ENCODE results near the gene SETD6.

SETD6 gene

GRCh38 chr16:58503863-58504688 is 11.2 kb upstream of the SETD6 start:
- no peak for DNase-seq
- in situ Hi-C loops (cut with MboI; ENCODE audit: low pct_unique_long_range_greater_than_20kb, low sequenced_read_pairs) = no loop called here

DNA sequence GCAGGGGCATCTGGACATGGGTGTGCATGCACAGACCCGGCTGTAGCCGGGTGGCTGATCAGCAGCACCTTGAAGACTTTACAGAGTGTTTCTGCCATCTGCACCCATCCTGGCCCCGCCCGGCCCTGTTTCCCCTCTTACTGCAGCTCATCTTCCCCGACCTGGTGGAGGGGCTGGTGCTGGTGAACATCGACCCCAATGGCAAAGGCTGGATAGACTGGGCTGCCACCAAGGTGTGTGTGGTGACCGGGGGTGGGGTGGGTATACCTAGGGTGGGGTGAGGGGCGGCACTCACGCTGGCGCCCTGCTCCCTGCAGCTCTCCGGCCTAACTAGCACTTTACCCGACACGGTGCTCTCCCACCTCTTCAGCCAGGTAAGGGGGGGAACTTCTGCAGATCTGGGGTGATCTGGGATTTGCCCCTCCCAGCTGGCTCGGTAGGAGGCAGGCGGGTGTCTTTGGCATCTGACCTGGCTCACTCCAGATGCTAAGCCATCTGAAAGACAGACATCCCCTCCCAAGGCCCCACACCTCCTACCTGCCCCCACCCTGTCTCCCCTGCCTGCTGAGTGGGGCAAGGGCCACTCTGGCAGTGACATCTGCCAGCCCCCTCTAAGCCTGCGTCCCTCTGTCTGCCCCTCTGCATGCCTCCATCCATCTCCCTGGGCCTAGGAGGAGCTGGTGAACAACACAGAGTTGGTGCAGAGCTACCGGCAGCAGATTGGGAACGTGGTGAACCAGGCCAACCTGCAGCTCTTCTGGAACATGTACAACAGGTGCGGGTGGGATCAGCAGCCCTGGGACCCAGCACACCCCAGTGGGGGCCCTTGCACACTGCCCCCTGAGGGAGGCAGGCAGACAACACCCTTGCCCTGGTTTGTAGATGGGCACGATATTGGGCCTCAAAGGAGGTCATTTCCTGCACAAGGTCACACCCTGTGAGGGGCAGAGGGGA is 8.8 kb upstream of the SETD6 start:
- in situ Hi-C loops (cut with MboI; ENCODE audit: low pct_unique_long_range_greater_than_20kb, low sequenced_read_pairs) = no loop called here
- DNase-seq = no peak

- in situ Hi-C loops (cut with MboI; ENCODE audit: low pct_unique_long_range_greater_than_20kb, low sequenced_read_pairs) = no loop called here
Observed at GRCh38 chr16:58507195-58507962, 7.9 kb upstream of the SETD6 start.

DNA sequence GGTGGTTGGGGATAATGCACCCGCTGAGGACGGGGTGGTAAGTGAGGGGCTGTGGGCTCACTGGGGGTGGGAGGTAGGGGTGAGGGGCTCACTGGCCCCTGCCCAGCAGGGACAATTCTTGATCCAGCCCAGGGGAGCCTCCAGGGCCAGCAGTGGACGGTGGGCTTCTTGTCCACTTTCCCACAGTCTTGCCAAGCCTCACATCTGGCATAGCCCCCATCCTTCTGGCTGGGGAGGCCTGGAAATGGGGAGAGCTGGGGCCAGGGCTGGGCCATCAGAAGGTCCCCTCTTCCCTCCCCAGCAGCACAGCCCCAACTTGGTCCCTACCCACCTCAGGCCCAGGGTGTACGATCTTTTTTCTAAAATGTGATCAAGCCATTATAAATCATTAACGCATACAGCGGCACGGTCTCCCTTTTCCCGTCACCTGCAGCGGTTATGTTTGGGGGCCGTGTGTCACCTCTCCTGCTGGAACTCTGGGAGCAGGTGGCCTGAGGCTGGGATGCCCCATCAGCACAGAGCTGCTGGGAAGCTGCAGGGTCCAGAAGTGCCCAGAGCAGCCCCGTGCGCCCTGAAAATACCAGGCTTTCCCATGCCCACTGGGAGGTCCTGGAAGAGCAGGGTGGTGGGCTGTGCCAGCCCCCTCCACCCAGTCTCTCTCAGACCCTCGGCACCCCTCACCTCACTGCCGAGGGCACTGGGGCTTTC is 7.2 kb upstream of the SETD6 start:
- DNase-seq = no peak
- in situ Hi-C loops (cut with MboI; ENCODE audit: low pct_unique_long_range_greater_than_20kb, low sequenced_read_pairs) = no loop called here

More at GRCh38 chr16:58507195-58507962, 7.9 kb upstream of the SETD6 start:
- peak; percentile 59 for DNase-seq

- DNase-seq = no peak
- in situ Hi-C loops (cut with MboI; ENCODE audit: low pct_unique_long_range_greater_than_20kb, low sequenced_read_pairs) = no loop called here
Observed at GRCh38 chr16:58508671-58509251, 6.6 kb upstream of the SETD6 start.

GRCh38 chr16:58509256-58510096 is 5.8 kb upstream of the SETD6 start:
- in situ Hi-C loops (cut with MboI; ENCODE audit: low pct_unique_long_range_greater_than_20kb, low sequenced_read_pairs) = no loop called here

DNA sequence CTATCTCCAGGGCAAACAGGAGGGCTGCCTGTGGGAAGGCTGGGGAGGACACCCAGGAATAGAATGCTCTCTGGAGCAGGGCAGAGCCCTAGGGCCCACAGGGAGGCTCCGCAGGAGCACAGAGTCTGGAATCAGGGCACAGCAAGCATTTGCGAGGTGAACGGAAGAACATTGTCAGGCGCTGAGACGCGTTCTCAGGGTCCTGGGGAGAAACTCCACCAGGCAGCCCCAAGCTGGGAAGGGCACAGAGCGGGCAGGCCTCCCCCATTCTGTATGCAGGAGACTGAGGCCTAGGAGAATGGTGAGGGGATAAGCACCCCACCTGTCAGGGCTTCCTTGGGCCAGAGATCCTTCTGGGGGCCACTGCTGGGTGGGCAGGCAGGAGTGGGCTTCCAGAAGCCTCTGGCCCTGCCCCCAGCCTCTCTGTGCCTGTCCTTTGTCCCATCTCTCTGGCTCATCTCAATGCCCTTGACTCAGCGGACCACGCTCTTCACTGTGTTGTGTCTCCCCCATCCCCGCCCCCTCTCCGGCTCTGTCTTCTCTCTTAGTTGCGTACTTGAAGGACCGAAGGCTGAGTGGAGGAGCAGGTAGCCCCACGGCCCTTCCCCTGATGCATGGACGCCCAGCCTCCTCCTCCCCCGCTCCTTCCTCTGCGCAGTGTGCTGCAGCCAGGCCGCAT is 5.1 kb upstream of the SETD6 start:
- no peak for DNase-seq
- in situ Hi-C loops (cut with MboI; ENCODE audit: low pct_unique_long_range_greater_than_20kb, low sequenced_read_pairs) = no loop called here

More at GRCh38 chr16:58509256-58510096, 5.8 kb upstream of the SETD6 start:
- no peak for DNase-seq

- DNase-seq = no peak
- in situ Hi-C loops (cut with MboI; ENCODE audit: low pct_unique_long_range_greater_than_20kb, low sequenced_read_pairs) = no loop called here
Observed at GRCh38 chr16:58510776-58511628, 4.3 kb upstream of the SETD6 start.

- in situ Hi-C loops (cut with MboI; ENCODE audit: low pct_unique_long_range_greater_than_20kb, low sequenced_read_pairs) = no loop called here
- peak; percentile 69 for DNase-seq
Observed at GRCh38 chr16:58511933-58512815, 3.1 kb upstream of the SETD6 start.

GRCh38 chr16:58513874-58514273 is 1.4 kb upstream of the SETD6 start:
- in situ Hi-C loops (cut with MboI; ENCODE audit: low pct_unique_long_range_greater_than_20kb, low sequenced_read_pairs) = no loop called here
- no peak for DNase-seq

DNA sequence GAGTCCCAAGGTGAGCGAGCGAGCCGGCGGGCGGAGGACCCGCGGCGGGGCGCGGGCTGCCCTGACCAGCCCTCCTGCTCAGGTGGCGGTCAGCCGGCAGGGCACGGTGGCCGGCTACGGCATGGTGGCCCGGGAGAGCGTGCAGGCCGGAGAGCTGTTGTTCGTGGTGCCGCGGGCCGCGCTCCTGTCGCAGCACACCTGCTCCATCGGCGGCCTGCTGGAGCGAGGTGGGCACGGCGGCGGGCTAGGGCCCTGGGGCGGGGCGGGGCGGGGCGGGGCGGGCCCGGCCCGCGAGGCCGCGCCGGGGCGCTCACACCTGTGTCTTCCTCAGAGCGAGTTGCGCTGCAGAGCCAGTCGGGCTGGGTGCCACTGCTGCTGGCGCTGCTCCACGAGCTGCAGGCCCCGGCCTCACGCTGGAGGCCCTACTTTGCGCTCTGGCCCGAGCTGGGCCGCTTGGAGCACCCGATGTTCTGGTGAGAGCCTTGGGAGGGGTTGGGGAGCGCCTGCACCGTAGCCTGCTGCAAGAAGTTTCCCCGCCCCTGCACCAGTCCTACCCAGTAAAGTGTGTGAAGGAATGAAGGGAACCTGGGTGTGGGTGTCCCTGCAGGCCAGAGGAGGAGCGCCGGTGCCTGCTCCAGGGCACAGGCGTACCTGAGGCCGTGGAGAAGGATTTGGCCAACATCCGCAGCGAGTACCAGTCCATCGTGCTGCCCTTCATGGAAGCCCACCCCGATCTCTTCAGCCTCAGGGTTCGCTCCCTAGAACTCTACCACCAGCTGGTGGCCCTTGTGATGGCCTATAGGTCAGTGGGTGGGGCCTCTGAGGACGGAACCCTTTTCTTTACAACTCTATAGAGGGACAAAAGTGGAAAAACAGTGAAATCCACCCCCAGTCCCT is 802 bp downstream of the SETD6 start:
- in situ Hi-C loops (cut with MboI; ENCODE audit: low pct_unique_long_range_greater_than_20kb, low sequenced_read_pairs) = no loop called here
- peak; percentile 41 for DNase-seq

DNA sequence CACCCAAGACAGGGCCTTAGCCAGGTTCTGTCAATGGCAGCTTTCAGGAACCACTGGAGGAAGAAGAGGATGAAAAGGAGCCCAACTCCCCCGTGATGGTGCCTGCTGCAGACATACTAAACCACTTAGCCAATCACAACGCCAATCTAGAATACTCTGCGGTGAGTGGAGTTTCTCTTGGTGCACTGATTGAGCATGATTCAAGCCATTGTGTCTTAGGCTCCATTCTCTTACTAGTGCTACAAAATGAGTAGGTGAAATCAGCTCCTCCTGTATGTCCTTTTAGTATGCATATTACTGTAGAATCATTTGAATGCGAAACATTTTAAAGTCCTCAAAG is 1.4 kb downstream of the SETD6 start:
- in situ Hi-C loops (cut with MboI; ENCODE audit: low pct_unique_long_range_greater_than_20kb, low sequenced_read_pairs) = no loop called here
- DNase-seq = peak; percentile 21

- in situ Hi-C loops (cut with MboI; ENCODE audit: low pct_unique_long_range_greater_than_20kb, low sequenced_read_pairs) = no loop called here
- DNase-seq = no peak
Observed at GRCh38 chr16:58518083-58518979, 3.0 kb downstream of the SETD6 start.

DNA sequence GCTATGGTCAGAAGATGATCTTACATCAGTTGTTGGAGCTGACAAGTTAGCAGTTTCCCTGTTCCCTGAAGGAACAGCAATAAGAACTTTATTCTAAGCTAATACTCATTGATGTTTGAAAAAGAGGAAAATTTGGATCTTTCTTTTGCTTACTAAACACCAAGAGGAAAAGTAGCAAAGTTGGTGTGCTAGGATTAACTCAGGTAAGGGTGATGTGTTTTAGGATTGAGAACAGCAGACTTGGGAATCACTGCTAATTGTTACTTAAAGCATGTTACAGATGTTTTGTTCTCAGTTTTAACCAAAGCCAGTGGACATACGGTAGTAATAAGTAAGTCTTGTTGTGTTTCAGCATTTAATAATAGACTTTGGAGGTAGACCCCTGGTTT is 3.7 kb downstream of the SETD6 start:
- no peak for DNase-seq
- in situ Hi-C loops (cut with MboI; ENCODE audit: low pct_unique_long_range_greater_than_20kb, low sequenced_read_pairs) = no loop called here

Measured in KBM-7 (cell line).